Fibroblast of peridontal ligament (primary cell): ENCODE results near the gene PRKAA2.

Experiments used
- DNase-seq: peaks from one replicate; pipeline ENCODE4 v3.0.0-alpha.2; 2010; ENCODE audit errors: extremely low read depth

The PRKAA2 gene

DNA sequence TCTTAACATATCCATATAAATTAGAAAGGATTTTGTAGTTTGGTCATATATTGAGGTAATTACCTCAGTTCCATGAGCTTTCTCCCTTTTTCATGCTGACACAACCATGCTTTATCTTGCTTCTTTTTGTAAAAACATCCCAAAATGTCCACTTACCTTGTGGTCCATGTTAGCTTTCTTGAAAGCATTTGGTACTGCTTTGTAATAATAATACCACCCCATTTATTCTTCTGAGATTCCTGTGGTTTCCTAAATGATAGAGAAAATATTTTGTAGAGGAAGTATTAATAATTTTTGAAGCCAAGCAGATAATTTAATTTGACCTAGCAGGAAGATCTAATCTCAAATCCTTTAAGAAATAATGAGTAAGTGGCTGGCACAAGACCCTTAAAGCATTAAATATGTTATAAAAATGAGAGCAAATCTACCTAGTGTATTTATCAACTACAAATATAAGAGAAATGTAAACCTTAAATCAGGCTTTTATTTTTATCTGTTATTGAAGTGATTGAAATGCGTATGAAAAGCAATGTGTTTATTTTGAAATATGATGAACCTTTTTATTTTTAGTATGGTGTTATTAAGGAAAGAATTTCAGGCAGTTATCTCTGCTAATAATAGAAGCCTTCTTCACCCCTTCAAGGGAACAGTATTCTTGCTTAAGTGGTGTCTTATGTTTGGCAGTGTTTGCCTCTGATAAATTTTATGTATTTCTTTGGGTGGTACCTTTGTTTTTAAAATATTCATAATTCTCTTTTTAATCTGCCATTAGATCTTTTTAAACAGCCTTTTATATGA is 9.2 kb downstream of the PRKAA2 start:
- no peak for DNase-seq

- DNase-seq = no peak
Observed at GRCh38 chr1:56655991-56656613, 11.0 kb downstream of the PRKAA2 start.

GRCh38 chr1:56658254-56658653 is 13.1 kb downstream of the PRKAA2 start:
- DNase-seq = no peak

- DNase-seq = no peak
Observed at GRCh38 chr1:56660293-56660692, 15.2 kb downstream of the PRKAA2 start.

- DNase-seq = no peak
Observed at GRCh38 chr1:56663846-56664245, 18.7 kb downstream of the PRKAA2 start.

GRCh38 chr1:56665384-56665783 is 20.3 kb downstream of the PRKAA2 start:
- DNase-seq = no peak

GRCh38 chr1:56666112-56666608 is 21.0 kb downstream of the PRKAA2 start:
- no peak for DNase-seq

DNA sequence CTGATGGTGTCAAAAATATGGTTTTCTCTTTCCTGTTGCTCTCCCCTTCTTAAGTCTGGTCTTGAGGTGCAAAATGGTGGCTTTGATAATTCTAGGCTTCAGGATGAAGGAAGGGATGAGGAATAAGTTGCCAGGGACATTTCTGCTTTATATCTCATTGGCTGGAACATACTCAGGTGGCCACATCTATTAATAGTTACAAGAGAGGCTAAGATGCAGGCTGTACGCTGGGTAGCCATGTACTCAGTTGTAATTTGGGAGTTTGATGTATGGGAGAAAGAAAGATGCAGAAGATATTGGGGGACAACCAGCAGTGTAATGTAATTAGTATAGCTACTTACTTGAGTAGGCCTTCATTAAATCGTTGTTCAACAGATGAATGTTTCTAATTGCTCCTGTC is 25.2 kb downstream of the PRKAA2 start:
- DNase-seq = no peak

GRCh38 chr1:56671085-56671484 is 26.0 kb downstream of the PRKAA2 start:
- DNase-seq = no peak

- DNase-seq = no peak
Observed at GRCh38 chr1:56671542-56671941, 26.4 kb downstream of the PRKAA2 start.

DNA sequence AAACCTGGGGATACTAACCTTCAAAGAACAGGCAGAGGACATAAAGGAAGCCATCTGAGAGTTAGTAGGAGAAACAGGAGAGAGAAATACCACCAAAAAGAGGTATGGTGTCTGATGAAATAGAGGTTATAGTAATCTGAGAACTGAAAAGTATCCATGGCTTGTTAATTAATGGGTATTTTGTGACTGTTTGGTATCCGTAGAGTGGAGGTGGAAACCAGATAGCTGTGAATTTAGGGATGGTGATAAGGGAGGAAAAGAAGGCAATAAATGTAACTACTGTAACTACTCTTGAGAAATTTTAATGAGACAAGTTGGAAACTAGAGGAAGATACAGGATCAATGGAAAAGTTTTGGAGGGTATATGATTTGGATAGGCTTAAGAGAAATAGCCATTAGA is 27.5 kb downstream of the PRKAA2 start:
- no peak for DNase-seq

DNA sequence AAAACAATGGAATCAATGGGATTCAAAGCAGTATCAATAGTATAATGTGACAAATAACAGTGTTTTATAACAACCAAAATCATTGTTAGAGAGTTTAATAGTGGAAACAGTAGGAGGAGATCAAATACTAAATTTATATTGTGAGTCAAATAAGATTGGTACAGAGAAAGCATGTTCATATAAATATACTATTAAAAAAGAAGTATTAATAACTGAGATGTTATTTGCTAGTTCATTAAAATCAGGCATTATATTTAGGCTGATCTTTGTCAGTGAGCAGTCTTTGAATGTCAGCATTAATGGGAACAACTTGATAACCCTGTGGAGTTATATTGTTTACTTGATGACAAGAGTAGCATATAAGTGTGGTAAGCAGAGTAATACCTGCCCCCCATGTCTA is 30.6 kb downstream of the PRKAA2 start:
- DNase-seq = no peak

GRCh38 chr1:56676571-56677035 is 31.5 kb downstream of the PRKAA2 start:
- DNase-seq = peak; percentile 87

GRCh38 chr1:56683569-56683968 is 38.5 kb downstream of the PRKAA2 start:
- DNase-seq = no peak

GRCh38 chr1:56686169-56686568 is 41.1 kb downstream of the PRKAA2 start:
- peak; percentile 66 for DNase-seq

DNA sequence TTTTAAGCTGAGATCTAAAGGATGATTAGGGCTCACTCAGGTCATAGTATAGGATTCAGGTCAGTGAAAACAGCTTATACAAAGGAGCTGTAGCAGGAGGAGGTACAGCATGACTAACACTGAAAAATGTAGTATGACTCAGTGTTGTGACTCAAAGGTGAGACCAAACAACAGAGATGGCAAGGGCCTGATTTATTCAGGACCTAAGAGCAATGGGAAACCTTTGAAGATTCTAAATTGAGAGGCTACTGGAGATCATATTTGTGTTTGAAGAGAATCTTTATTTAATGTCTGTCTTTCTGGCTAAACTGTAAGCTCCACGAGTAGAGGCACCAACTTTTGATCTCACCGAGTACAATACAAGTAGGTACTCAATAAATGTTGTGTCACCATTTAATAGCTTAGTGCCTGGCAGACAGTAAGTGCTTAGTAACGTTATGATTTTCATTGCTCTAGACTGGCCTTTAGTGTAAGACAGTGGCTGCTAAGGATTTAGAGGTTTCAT is 43.5 kb downstream of the PRKAA2 start:
- peak; percentile 15 for DNase-seq

DNA sequence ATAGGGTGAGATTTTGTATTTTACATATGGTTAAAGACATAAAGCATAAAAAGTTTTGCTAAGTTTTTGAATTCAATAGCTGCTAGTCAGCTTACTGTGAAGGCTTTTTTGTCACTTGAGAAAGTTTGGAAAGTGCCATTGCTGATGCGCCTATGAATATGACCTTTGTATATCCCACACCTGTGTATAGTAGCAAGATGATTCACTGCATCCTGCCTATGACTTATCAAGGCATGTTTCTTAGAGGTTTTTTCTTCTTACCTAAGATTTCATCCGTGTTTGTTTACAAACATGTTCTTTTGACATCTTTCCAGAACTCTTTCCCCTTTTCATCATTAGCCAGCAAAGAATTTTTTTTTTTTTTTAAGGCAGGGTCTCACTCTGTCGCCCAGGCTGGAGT is 51.5 kb downstream of the PRKAA2 start:
- DNase-seq = no peak

- no peak for DNase-seq
Observed at GRCh38 chr1:56703747-56704146, 58.6 kb downstream of the PRKAA2 start.

DNA sequence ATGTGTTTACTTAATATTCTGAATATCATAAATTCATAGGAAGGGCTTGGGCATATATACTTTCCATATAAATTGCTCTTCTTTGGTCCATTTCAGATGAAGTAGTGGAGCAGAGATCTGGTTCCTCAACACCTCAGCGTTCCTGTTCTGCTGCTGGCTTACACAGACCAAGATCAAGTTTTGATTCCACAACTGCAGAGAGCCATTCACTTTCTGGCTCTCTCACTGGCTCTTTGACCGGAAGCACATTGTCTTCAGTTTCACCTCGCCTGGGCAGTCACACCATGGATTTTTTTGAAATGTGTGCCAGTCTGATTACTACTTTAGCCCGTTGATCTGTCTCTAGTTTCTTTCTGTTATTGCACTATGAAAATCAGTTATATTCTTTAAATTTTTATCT is 62.3 kb downstream of the PRKAA2 start:
- no peak for DNase-seq

DNA sequence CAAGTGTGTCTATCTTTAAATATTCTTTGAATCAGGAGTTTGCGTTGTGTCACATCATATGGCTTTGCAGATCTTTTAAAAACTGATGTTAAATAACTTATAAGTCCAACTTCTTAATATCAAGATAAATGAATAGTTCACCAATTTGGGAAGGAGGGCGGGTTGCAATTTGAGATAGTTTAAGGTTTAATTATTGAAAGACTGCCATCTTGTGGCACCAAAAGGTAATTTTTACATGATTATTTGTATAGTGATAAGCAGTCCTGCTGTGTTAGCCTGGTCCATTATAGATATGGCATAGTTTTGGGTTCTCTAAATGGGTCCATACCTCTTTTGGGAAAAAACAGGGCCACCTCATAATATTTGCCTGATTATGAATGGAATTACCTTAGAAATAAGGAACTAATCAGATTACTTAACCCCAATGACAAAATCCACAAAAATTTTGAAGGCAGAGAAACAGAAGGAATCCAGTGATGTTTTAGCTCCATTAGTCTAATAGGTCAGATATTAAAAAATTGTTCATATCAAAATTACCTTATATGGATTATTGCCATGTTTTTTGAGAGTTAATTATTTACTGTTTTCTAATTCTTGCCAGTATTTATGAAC is 64.3 kb downstream of the PRKAA2 start:
- DNase-seq = peak; percentile 86

DNA sequence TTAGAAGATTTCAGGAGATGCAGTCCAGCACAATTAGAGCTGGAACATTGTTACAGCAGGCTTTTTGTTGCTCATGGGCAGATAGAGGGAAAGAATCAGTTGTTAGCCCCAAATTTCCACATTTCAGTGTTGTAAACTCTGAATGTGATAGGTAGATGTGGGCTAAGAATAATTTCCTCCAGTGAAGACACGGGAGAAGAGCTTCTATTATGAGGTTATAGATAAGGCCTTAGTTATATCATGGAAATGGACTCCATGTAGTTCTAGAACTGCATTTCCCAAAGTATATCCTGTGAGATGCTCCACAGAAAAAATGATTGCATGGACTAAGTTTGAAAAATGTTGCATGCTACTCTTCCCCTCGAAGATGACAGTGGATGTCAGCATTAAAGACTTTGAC is 64.9 kb downstream of the PRKAA2 start:
- no peak for DNase-seq

DNA sequence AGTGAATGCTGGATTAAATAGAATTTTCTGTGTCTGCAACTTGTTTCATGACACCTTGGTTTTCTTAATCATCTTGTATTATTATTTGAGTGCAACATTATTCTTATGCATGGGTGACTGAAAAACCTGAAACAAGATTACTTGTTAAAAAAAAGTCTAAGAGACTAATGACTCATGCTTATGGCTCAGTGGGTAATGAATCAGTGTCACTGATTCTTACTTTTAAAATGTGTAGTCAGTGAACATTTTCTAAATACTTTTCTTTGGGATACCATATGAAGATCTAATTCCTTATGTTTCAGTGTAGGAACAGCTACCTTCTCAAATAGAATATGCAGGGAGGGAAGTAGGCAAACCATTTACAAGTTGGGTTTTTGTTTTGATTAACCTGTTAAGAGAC is 65.5 kb downstream of the PRKAA2 start:
- DNase-seq = peak; percentile 77

GRCh38 chr1:56712150-56712549 is 67.0 kb downstream of the PRKAA2 start:
- peak; percentile 8 for DNase-seq
